ENCODE data around the gene PMPCA. TPM values are rescaled to one million over a fixed set of nuclear protein-coding genes. Genes with fewer than 3 reads are reported as not detected.

The PMPCA gene
- total RNA-seq, 2 donors from 2014 or later = 82.7 to 85.4 TPM

- Histone ChIP-seq H3K27ac (ENCODE audit: low read depth, low read length) (no peak overlapping the region), H3K27me3 (ENCODE audit: control insufficient read depth, insufficient read depth, low read length, poor library complexity, severe bottlenecking) (no peaks in the 10 kb centered on the region), H3K4me1 (ENCODE audit: control insufficient read depth, insufficient read depth, low read length) (no peaks in the 10 kb centered on the region), H3K9me3 (ENCODE audit: control insufficient read depth, low read length) (no peaks in the 10 kb centered on the region), H3K9ac (ENCODE audit: extremely low read depth, low read length, poor library complexity, severe bottlenecking) (no peak overlapping the region), H3K36me3 (ENCODE audit: control insufficient read depth, insufficient read depth, low read length) (peaks cover 98% of the 10 kb centered on the region), H3K4me3 (ENCODE audit: low read length) (no peak overlapping the region)
- H3K4me1 Mint-ChIP-seq = no peaks in the 10 kb centered on the region
- no peaks in the 10 kb centered on the region for H3K9me3 Mint-ChIP-seq
- H3K27me3 Mint-ChIP-seq (ENCODE audit: insufficient read depth) = no peaks in the 10 kb centered on the region
- 93 to 95% methylated on average over 13 to 19 of the region's 19 CpGs for WGBS, 2 experiments (ENCODE audit: insufficient coverage in 1 of 2, insufficient read length in 1 of 2)
- no peak for TF ChIP-seq CTCF (conservative IDR thresholded peaks at IDR 0.05)
- H3K27ac Mint-ChIP-seq = no peak overlapping the region
- DNase-seq = no peak
- no peak overlapping the region for H3K4me3 Mint-ChIP-seq
- H3K36me3 Mint-ChIP-seq (ENCODE audit: low read depth) = peaks cover 49% of the 10 kb centered on the region
Measured at GRCh38 chr9:136471802-136472487, 61.5 kb downstream of the PMPCA start.

GRCh38 chr9:136472640-136473353 is 62.3 kb downstream of the PMPCA start:
- H3K9ac ChIP-seq (ENCODE audit: extremely low read depth, low read length, poor library complexity, severe bottlenecking) = no peak overlapping the region
- 96 to 99% methylated on average over 19 to 28 of the region's 28 CpGs for WGBS, 2 experiments (ENCODE audit: insufficient coverage in 1 of 2, insufficient read length in 1 of 2)

GRCh38 chr9:136473354-136473721 is 62.9 kb downstream of the PMPCA start:
- H3K27me3 Mint-ChIP-seq (ENCODE audit: insufficient read depth) = no peaks in the 10 kb centered on the region
- H3K4me1 Mint-ChIP-seq = no peaks in the 10 kb centered on the region
- no peaks in the 10 kb centered on the region for H3K9me3 Mint-ChIP-seq
- Histone ChIP-seq H3K27ac (ENCODE audit: low read depth, low read length) (no peak overlapping the region), H3K36me3 (ENCODE audit: control insufficient read depth, insufficient read depth, low read length) (peaks cover 97% of the 10 kb centered on the region), H3K9ac (ENCODE audit: extremely low read depth, low read length, poor library complexity, severe bottlenecking) (no peak overlapping the region), H3K27me3 (ENCODE audit: control insufficient read depth, insufficient read depth, low read length, poor library complexity, severe bottlenecking) (no peaks in the 10 kb centered on the region), H3K9me3 (ENCODE audit: control insufficient read depth, low read length) (no peaks in the 10 kb centered on the region), H3K4me3 (ENCODE audit: low read length) (no peak overlapping the region), H3K4me1 (ENCODE audit: control insufficient read depth, insufficient read depth, low read length) (no peaks in the 10 kb centered on the region)
- no peak for DNase-seq
- peaks cover 55% of the 10 kb centered on the region for H3K36me3 Mint-ChIP-seq (ENCODE audit: low read depth)
- H3K4me3 Mint-ChIP-seq = no peak overlapping the region
- 96% methylated on average over 12 to 14 of the region's 14 CpGs for WGBS, 2 experiments (ENCODE audit: insufficient coverage in 1 of 2, insufficient read length in 1 of 2)
- no peak overlapping the region for H3K27ac Mint-ChIP-seq
- TF ChIP-seq CTCF (conservative IDR thresholded peaks at IDR 0.05) = no peak

More at GRCh38 chr9:136472640-136473353, 62.3 kb downstream of the PMPCA start:
- H3K4me1 ChIP-seq (ENCODE audit: control insufficient read depth, insufficient read depth, low read length) = no peaks in the 10 kb centered on the region
- H3K27me3 ChIP-seq (ENCODE audit: control insufficient read depth, insufficient read depth, low read length, poor library complexity, severe bottlenecking) = no peaks in the 10 kb centered on the region
- H3K4me1 Mint-ChIP-seq = no peaks in the 10 kb centered on the region
- H3K36me3 ChIP-seq (ENCODE audit: control insufficient read depth, insufficient read depth, low read length) = peaks cover 98% of the 10 kb centered on the region
- no peak overlapping the region for H3K4me3 ChIP-seq (ENCODE audit: low read length)
- DNase-seq = no peak
- peaks cover 55% of the 10 kb centered on the region for H3K36me3 Mint-ChIP-seq (ENCODE audit: low read depth)
- no peak overlapping the region for H3K4me3 Mint-ChIP-seq
- TF ChIP-seq CTCF (conservative IDR thresholded peaks at IDR 0.05) = no peak
- no peak overlapping the region for H3K27ac ChIP-seq (ENCODE audit: low read depth, low read length)
- no peaks in the 10 kb centered on the region for H3K9me3 ChIP-seq (ENCODE audit: control insufficient read depth, low read length)
- no peaks in the 10 kb centered on the region for H3K27me3 Mint-ChIP-seq (ENCODE audit: insufficient read depth)
- no peak overlapping the region for H3K27ac Mint-ChIP-seq
- no peaks in the 10 kb centered on the region for H3K9me3 Mint-ChIP-seq

Other genes starting within 250 kb of the PMPCA start
- not detected for gene LHX3, start 205.5 kb upstream of the PMPCA start, total RNA-seq
- 10 to 100 TPM; 22.0 to 26.3 TPM for gene QSOX2, start 164.8 kb upstream of the PMPCA start, total RNA-seq
- under 1 TPM; 0.04 to 0.09 TPM for gene CCDC187, start 106.6 kb upstream of the PMPCA start, total RNA-seq
- 10 to 100 TPM; 37.2 to 38.6 TPM for gene GPSM1, start 83.1 kb upstream of the PMPCA start, total RNA-seq
- gene DNLZ, start 46.9 kb upstream of the PMPCA start, total RNA-seq = 10 to 100 TPM; 12.6 to 20.1 TPM
- 1 to 10 TPM in 1 of 2 donors, under 1 TPM in 1; 0.35 to 1.5 TPM for gene CARD9, start 37.0 kb upstream of the PMPCA start, total RNA-seq
- 10 to 100 TPM; 18.0 to 18.7 TPM for gene SNAPC4, start 10.5 kb upstream of the PMPCA start, total RNA-seq
- gene ENTR1, start within 50 bp of the PMPCA start, total RNA-seq = 10 to 100 TPM; 76.6 to 83.1 TPM
- 10 to 100 TPM; 30.8 to 34.7 TPM for gene INPP5E, start 29.2 kb downstream of the PMPCA start, total RNA-seq
- gene SEC16A, start 72.4 kb downstream of the PMPCA start, total RNA-seq = 10 to 100 TPM; 54.6 to 60.7 TPM
- 10 to 100 TPM; 23.4 to 24.2 TPM for gene NOTCH1, start 135.4 kb downstream of the PMPCA start, total RNA-seq